Measurements from ENCODE around the gene HACD3. TPM values are rescaled to one million over a fixed set of nuclear protein-coding genes. Genes with fewer than 3 reads are reported as not detected.

The HACD3 gene
- total RNA-seq, 2 experiments from 2014 or later = 26.1 to 29.1 TPM

Other genes starting within 250 kb of the HACD3 start
- 10 to 100 TPM; 12.3 TPM for gene PARP16, start 243.6 kb upstream of the HACD3 start, total RNA-seq
- gene RNU5A-1, start 234.4 kb upstream of the HACD3 start, total RNA-seq = not detected
- gene RNU5B-1, start 225.8 kb upstream of the HACD3 start, total RNA-seq = not detected
- not detected for gene IGDCC3, start 152.5 kb upstream of the HACD3 start, total RNA-seq
- gene IGDCC4, start 107.5 kb upstream of the HACD3 start, total RNA-seq = under 1 TPM; 0.10 to 0.17 TPM
- 10 to 100 TPM; 24.9 to 27.1 TPM for gene DPP8, start 12.8 kb upstream of the HACD3 start, total RNA-seq
- gene INTS14, start 80.7 kb downstream of the HACD3 start, total RNA-seq = 10 to 100 TPM; 42.5 to 42.7 TPM
- 10 to 100 TPM in 1 of 2 experiments, 1 to 10 TPM in 1; 8.8 to 13.5 TPM for gene SLC24A1, start 91.5 kb downstream of the HACD3 start, total RNA-seq